C4-2B (cell line): ENCODE measurements around the gene ATCAY.
A peak's percentile ranks its signal among the peaks of the same experiment; 100 is the strongest.

Experiments
- H3K27ac ChIP-seq: fragments of 450-650 bp; 2 replicates; pipeline ENCODE4 v1.5.1; 2017
- ZFX ChIP-seq: fragments of 450-650 bp; IDR thresholded peaks from 2 replicates; pipeline ENCODE4 v1.6.1; 2017
- TF ChIP-seq, protein P1 (sequence below): fragments of 450-650 bp; conservative IDR thresholded peaks from 2 replicates; pipeline ENCODE4 v1.5.1; 2017; ENCODE audit warnings: mild to moderate bottlenecking

Gene ATCAY

DNA sequence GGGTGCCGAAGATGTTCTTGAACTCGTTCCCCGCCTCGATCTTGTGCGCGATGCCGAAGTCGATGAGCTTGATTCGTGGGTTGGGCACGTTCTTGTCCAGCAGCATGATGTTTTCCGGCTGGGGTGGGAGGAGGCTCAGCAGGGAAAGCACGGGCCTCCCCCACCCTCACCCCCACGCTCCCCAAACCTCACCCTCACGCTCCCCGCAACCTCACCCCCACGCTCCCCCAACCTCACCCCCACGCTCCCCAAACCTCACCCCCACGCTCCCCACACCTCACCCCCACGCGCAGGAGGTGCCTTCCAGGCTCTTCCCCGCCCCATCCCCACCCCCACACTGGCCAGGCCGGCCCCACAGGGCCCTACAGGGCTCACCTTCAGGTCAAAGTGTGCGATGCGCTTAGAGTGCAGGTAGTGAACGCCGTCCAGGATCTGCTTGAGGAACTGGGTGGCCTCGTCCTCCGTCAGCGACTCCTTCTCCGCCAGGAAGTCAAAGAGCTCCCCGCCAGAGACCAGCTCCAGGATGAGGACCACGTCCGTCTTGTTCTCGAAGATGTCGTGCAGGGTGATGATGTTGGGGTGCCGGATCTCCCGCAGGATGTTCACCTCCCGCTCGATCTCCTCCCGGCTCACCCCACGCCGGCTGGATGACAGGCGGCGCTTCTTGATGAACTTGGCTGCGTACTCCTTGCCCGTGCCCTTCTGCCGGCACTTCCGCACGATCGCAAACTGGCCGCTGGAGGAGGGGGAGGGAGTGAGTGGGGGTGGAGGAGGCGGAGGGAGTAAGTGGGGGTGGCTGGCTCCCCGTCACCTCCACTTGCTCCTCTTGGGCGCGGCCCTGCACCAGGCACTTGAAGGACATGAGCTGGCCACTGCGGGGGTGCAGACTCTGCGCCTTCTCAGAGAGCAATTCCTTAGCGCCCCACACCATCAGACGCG, 84.0 kb downstream of the ATCAY start:
- no peak overlapping the region for H3K27ac ChIP-seq
- TF ChIP-seq, protein P1, sequence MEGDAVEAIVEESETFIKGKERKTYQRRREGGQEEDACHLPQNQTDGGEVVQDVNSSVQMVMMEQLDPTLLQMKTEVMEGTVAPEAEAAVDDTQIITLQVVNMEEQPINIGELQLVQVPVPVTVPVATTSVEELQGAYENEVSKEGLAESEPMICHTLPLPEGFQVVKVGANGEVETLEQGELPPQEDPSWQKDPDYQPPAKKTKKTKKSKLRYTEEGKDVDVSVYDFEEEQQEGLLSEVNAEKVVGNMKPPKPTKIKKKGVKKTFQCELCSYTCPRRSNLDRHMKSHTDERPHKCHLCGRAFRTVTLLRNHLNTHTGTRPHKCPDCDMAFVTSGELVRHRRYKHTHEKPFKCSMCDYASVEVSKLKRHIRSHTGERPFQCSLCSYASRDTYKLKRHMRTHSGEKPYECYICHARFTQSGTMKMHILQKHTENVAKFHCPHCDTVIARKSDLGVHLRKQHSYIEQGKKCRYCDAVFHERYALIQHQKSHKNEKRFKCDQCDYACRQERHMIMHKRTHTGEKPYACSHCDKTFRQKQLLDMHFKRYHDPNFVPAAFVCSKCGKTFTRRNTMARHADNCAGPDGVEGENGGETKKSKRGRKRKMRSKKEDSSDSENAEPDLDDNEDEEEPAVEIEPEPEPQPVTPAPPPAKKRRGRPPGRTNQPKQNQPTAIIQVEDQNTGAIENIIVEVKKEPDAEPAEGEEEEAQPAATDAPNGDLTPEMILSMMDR: no peak
- no peak for TF ChIP-seq ZFX

DNA sequence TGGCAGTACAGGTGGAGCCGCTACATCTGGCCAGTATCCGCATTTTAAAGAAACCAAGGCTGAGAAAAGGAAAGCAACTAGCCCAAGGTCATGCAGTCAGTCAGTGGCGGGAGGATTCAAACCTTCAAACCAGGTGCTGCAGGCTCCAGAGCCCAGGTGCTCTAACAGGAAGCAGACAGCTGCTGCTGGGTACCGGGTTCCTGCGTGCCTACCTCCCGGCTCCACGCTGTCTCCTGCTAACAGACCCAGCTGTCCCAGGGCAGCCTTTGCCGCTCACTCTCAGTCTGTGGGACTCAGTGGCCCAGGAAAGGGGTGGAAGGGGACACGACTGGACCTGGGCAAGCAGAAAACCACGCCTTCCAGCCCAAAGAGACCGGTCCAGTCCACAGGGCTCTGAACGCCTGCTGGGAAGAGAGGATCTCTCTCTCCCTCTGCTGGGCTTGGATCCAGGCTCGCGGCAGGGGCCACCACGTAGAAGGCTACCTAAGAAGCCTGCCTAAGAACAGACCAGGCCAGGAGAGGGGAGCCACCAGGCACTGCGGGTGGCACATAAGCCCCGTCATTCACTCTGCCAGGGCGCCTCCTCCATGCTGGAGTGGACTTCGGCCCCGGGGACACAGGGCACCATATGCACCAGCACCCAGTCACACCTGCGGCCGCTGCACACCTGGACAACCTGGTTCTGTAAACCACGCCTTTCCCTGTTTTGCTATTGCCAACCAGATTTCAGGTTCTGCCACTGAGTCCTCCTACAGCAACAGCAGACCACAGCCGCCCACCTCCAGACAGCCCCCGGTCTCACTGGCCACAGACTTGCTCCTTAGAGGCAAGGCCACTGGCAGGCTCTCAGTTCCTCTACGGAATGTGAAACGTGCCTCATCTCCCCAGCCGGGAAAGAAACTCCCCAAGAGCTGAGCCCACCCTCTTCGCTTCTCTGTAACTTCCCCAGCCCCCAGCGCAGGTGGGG, 85.8 kb downstream of the ATCAY start:
- no peak overlapping the region; the same call in 1 of the 2 replicates for H3K27ac ChIP-seq
- TF ChIP-seq, protein P1: no peak
- TF ChIP-seq ZFX: no peak

DNA sequence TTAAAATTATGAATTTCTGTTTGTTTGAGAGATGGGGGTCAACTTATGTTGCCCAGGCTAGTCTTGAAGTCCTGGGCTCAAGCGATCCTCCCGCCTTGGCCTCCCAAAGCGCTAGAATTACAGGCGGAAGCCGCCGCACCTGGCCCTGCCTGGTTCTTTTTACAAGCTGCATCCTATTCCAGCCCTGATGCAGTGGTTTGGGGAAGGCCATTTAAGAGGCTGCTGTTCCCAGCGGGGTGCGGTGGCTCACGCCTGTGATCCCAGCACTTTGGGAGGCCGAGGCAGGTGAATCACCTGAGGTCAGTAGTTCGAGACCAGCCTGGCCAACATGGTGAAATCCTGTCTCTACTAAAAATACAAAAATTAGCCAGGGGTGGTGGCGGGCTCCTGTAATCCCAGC, 87.5 kb downstream of the ATCAY start:
- peak overlapping the region; percentile 82; the same call in 1 of the 2 replicates for H3K27ac ChIP-seq

DNA sequence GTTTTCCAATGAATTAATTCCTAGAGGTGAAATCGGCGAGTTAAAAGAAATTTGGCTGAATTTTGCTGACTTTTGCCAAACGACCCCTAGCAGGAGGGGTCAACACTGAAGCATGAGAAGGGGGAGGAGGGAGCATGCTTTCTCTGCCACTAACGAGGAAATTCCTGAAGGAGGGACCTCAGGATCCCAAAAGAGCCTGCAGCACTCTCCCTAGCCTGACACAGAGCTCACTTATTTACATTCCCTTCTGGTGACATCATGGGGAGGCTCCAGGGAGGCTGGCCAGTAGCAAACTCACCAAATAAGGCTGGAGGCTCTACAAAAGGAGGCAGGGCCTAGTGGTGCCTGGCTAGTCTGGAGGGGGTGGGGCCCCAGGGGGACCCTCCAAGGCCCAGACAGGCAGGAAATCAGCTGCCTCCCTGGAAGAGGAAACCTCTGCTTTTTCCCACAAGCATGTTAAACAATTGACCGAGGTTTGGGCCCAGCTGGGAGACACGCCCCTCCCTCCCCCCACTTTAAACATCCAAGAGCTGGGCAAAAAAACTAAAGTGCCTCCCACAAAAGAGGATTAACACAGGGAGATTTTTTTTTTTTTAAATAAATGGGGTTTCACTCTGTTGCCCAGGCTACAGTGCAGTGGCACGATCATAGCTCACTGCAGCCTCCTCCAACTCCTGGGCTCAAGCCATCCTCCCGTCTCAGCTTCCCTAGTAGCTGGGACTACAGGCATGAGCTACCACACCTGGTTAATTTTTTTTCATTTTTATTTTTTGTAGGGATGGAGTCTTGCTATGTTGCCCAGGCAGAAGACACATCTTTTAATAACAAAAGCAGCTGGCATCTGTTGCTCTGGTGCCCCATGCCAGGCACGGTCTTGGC, 88.3 kb downstream of the ATCAY start:
- peak overlapping the region; percentile 82 for H3K27ac ChIP-seq
- no peak for TF ChIP-seq ZFX
- TF ChIP-seq, protein P1: no peak

DNA sequence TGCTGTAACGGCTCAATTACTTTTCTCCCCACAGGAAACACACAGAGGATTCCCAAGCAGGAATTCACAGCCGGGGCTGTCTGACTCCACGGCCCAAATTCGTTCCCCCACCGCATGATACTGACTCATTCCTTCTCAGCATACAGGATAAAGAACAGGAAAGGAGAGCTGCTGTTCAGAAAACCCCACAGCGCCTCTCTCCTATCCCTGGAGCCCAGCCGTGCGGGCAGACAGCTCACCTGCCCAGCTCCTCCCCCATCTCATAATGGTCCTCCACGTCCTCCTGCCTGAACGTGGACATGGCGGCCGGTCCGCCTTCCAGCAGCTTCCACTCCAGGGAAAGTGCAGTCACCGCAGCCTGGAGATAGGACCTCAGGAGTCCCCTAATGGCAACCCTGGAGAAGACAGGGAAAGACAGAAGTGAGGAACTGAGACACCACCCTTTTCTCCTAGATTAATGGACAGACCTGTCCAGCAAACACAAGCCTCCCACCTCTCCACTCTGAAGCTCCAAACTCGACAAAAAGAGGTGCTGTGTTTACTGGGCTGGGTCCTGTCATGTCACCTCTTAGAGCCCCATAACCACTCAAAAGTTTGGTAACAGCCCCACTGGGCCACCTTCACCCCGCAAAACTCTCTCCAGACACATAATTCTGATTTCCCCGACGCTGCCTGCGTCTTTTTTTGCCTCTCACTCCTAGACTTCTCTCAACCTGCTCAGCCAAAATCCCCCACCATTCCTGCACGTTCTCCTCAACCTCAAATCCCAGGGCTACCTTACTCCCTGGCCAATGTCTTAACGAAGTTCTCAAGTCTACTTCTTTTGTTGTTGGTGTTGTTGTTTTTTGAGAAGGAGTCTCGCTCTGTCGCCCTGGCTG, 89.2 kb downstream of the ATCAY start:
- H3K27ac ChIP-seq: peak overlapping the region; percentile 82
- TF ChIP-seq ZFX: no peak
- TF ChIP-seq, protein P1: no peak

DNA sequence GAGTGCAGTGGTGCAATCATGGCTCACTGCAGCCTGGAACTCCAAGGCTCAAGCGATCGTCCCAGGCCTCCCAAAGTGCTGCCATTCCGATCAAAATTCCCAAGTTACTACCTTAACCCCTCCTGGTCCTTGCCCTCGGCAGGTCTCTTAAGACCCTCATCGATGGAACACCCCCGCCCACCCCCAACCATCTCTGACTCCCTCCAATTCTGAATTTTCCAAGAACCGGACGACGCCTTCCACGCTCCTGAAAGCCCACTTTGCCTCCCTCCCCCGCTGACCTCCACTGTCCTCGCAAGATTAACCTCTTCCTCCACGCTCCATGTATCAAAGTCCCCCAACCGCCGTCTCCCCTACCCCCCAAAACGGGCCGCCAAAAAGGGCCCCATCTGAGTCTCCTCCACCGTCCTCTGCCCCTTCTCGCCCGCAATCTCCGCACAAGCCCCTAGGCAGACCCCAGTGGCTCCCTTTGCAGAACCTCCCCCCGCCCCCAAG, 89.9 kb downstream of the ATCAY start:
- peak overlapping the region; percentile 82 for H3K27ac ChIP-seq
- TF ChIP-seq ZFX: no peak
- TF ChIP-seq, protein P1: no peak
